ENCODE results near the gene TCP1.

DNA sequence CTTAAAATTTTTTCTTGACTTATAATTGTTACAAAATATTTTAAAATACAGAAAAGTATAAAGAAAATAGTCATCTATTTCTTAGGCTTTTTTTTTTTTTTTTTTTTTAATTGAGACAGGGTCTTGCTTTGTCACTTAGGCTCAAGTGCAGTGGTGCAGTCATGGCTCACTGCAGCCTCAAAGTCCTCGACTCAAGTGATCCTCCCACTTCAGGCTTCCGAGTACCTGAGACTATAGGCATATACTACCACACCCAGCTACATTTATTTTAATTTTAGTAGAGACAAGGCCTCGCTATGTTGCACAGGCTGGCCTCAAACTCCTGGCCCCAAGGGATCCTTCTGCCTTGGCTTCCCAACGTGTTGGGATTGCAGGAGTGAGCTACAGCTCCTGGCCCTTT, 32.9 kb downstream of the TCP1 start:
- TF ChIP-seq CTCF (conservative IDR thresholded peaks at IDR 0.05; ENCODE audit: low read depth, low read length) (no peak), EZH2 (IDR thresholded peaks at IDR 0.05; ENCODE audit: borderline replicate concordance, low read depth, low read length, poor library complexity, severe bottlenecking) (no peak)
